IPS DF 6.9 (cell line): ENCODE measurements around the gene CLBA1.

Experiments used
- DNase-seq: peaks from one replicate; pipeline ENCODE4 v3.0.0-alpha.2; 2013; ENCODE audit warnings: low read depth, low spot score
- H3K27ac ChIP-seq: one replicate; pipeline ENCODE4 v1.5.1; 2013; ENCODE audit warnings: low read length, control low read depth
- H3K27me3 ChIP-seq: 2 replicates; pipeline ENCODE4 v1.6.1; 2013; ENCODE audit warnings: mild to moderate bottlenecking, low read length; ENCODE audit not compliant: control insufficient read depth, insufficient read depth
- H3K36me3 ChIP-seq: 2 replicates; pipeline ENCODE4 v1.6.1; 2013; ENCODE audit warnings: low read length; ENCODE audit not compliant: control insufficient read depth, insufficient read depth
- H3K4me1 ChIP-seq: 2 replicates; pipeline ENCODE4 v1.6.1; 2013; ENCODE audit warnings: low read length; ENCODE audit not compliant: control insufficient read depth, insufficient read depth
- H3K4me3 ChIP-seq: 2 replicates; pipeline ENCODE4 v1.5.1; 2013; ENCODE audit warnings: mild to moderate bottlenecking, low read length
- H3K9me3 ChIP-seq: 2 replicates; pipeline ENCODE4 v1.6.1; 2013; ENCODE audit warnings: low read length, inconsistent platforms; ENCODE audit not compliant: control insufficient read depth, insufficient read depth
- WGBS: extraction: QIAGEN DNeasy Blood & Tissue Kit; methylation state at CpG from one replicate; pipeline ENCODE4 v1.1.7; 2013; ENCODE audit warnings: mixed read lengths, missing lambda C conversion rate; ENCODE audit not compliant: insufficient read length, insufficient coverage; 5-methylcytosine and 5-hydroxymethylcytosine counted together

The CLBA1 gene

GRCh38 chr14:105007593-105008264 is 22.1 kb downstream of the CLBA1 start:
- no peak overlapping the region for H3K4me3 ChIP-seq
- no CpG with 5 or more reads among the region's 19 CpGs for WGBS
- no peaks in the 10 kb centered on the region for H3K27me3 ChIP-seq
- DNase-seq = no peak
- H3K36me3 ChIP-seq = peaks cover 26% of the 10 kb centered on the region
- H3K9me3 ChIP-seq = no peaks in the 10 kb centered on the region
- H3K4me1 ChIP-seq = 0 out of 2 replicates have a peak, but pooled peaks cover 1% of the 10 kb centered on the region
- no peak overlapping the region for H3K27ac ChIP-seq

- H3K27me3 ChIP-seq = no peaks in the 10 kb centered on the region
- H3K4me3 ChIP-seq = no peak overlapping the region
- H3K36me3 ChIP-seq = peaks cover 28% of the 10 kb centered on the region
- DNase-seq = no peak
- H3K4me1 ChIP-seq = peaks cover 1% of the 10 kb centered on the region; the same call in 1 of the 2 replicates
- H3K9me3 ChIP-seq = no peaks in the 10 kb centered on the region
- WGBS = no CpG with 5 or more reads among the region's 4 CpGs
- H3K27ac ChIP-seq = no peak overlapping the region
Observed at GRCh38 chr14:105010106-105010505, 24.5 kb downstream of the CLBA1 start.

- Histone ChIP-seq H3K4me3 (no peak overlapping the region), H3K27ac (no peak overlapping the region), H3K4me1 (peaks cover 1% of the 10 kb centered on the region; the same call in 1 of the 2 replicates), H3K9me3 (no peaks in the 10 kb centered on the region), H3K36me3 (peaks cover 28% of the 10 kb centered on the region), H3K27me3 (no peaks in the 10 kb centered on the region)
- no CpG with 5 or more reads among the region's 17 CpGs for WGBS
- DNase-seq = no peak
Observed at GRCh38 chr14:105010891-105011291, 25.3 kb downstream of the CLBA1 start.

- no peak overlapping the region for H3K27ac ChIP-seq
- DNase-seq = no peak
- H3K4me3 ChIP-seq = no peak overlapping the region
- WGBS = no CpG with 5 or more reads among the region's 29 CpGs
- H3K27me3 ChIP-seq = no peaks in the 10 kb centered on the region
- H3K36me3 ChIP-seq = peaks cover 28% of the 10 kb centered on the region
- no peaks in the 10 kb centered on the region for H3K9me3 ChIP-seq
- peaks cover 1% of the 10 kb centered on the region; the same call in 1 of the 2 replicates for H3K4me1 ChIP-seq
Observed at GRCh38 chr14:105011312-105011990, 25.9 kb downstream of the CLBA1 start.

- H3K36me3 ChIP-seq = peaks cover 26% of the 10 kb centered on the region
- WGBS = no CpG with 5 or more reads among the region's 23 CpGs
- H3K9me3 ChIP-seq = no peaks in the 10 kb centered on the region
- H3K27me3 ChIP-seq = no peaks in the 10 kb centered on the region
- no peak for DNase-seq
- no peak overlapping the region for H3K27ac ChIP-seq
- no peak overlapping the region for H3K4me3 ChIP-seq
- peaks cover 1% of the 10 kb centered on the region; the same call in 1 of the 2 replicates for H3K4me1 ChIP-seq
Observed at GRCh38 chr14:105012171-105012985, 26.8 kb downstream of the CLBA1 start.

GRCh38 chr14:105013150-105013785 is 27.7 kb downstream of the CLBA1 start:
- no CpG with 5 or more reads among the region's 8 CpGs for WGBS
- Histone ChIP-seq H3K27me3 (no peaks in the 10 kb centered on the region), H3K9me3 (no peaks in the 10 kb centered on the region), H3K27ac (no peak overlapping the region), H3K4me1 (no peaks in the 10 kb centered on the region; the same call in 1 of the 2 replicates), H3K4me3 (no peak overlapping the region), H3K36me3 (peaks cover 24% of the 10 kb centered on the region)
- DNase-seq = no peak

- Histone ChIP-seq H3K9me3 (no peaks in the 10 kb centered on the region), H3K4me1 (no peaks in the 10 kb centered on the region; the same call in 1 of the 2 replicates), H3K4me3 (no peak overlapping the region), H3K27me3 (no peaks in the 10 kb centered on the region), H3K27ac (no peak overlapping the region), H3K36me3 (peaks cover 24% of the 10 kb centered on the region)
- no peak for DNase-seq
- WGBS = no CpG with 5 or more reads among the region's 9 CpGs
Observed at GRCh38 chr14:105014032-105014431, 28.4 kb downstream of the CLBA1 start.

- WGBS = no CpG with 5 or more reads among the region's 4 CpGs
- Histone ChIP-seq H3K9me3 (no peaks in the 10 kb centered on the region), H3K4me1 (no peaks in the 10 kb centered on the region; the same call in 1 of the 2 replicates), H3K36me3 (peaks cover 21% of the 10 kb centered on the region), H3K27me3 (no peaks in the 10 kb centered on the region), H3K27ac (no peak overlapping the region), H3K4me3 (no peak overlapping the region)
- DNase-seq = no peak
Observed at GRCh38 chr14:105014631-105015030, 29.0 kb downstream of the CLBA1 start.

- H3K27ac ChIP-seq = no peak overlapping the region
- H3K27me3 ChIP-seq = no peaks in the 10 kb centered on the region
- H3K9me3 ChIP-seq = no peaks in the 10 kb centered on the region
- WGBS = no CpG with 5 or more reads among the region's 9 CpGs
- no peak for DNase-seq
- no peak overlapping the region for H3K4me3 ChIP-seq
- no peaks in the 10 kb centered on the region; the same call in 1 of the 2 replicates for H3K4me1 ChIP-seq
- peaks cover 16% of the 10 kb centered on the region for H3K36me3 ChIP-seq
Observed at GRCh38 chr14:105015242-105015641, 29.7 kb downstream of the CLBA1 start.

- no CpG with 5 or more reads among the region's 6 CpGs for WGBS
- no peaks in the 10 kb centered on the region for H3K27me3 ChIP-seq
- peaks cover 13% of the 10 kb centered on the region for H3K36me3 ChIP-seq
- H3K27ac ChIP-seq = no peak overlapping the region
- H3K4me3 ChIP-seq = no peak overlapping the region
- H3K4me1 ChIP-seq = no peaks in the 10 kb centered on the region; the same call in 1 of the 2 replicates
- no peaks in the 10 kb centered on the region for H3K9me3 ChIP-seq
- no peak for DNase-seq
Observed at GRCh38 chr14:105015905-105016304, 30.3 kb downstream of the CLBA1 start.
